Naive B cell (primary cell): ENCODE data around the gene ZWILCH. TPM values are rescaled to one million over a fixed set of nuclear protein-coding genes. Genes with fewer than 3 reads are reported as not detected.
A peak's percentile ranks its signal among the peaks of the same experiment; 100 is the strongest.

Source experiments
- ATAC-seq, 2 donors: fragments of 150-1000 bp; cut with Tn5 transposase; 2 replicates each; pipeline ENCODE4 v1.10.0; 2021; ENCODE audit warnings: low read depth in 2 of 2, mild to moderate bottlenecking in 2 of 2, moderate library complexity in 2 of 2
- DNase-seq: peaks from one replicate; pipeline ENCODE4 v3.0.0; 2022
- H3K27ac Mint-ChIP-seq, 6 donors: one replicate each; pipeline ENCODE4 v1.8.0; 2020 to 2022; ENCODE audit warnings: mild to moderate bottlenecking in 6 of 6, mixed read lengths in 6 of 6, moderate library complexity in 5 of 6, inconsistent platforms in 2 of 6
- H3K27me3 Mint-ChIP-seq, 3 donors: one replicate each; pipeline ENCODE4 v1.8.0; 2021 to 2022; ENCODE audit warnings: mixed read lengths in 3 of 3, mild to moderate bottlenecking in 1 of 3
- H3K36me3 Mint-ChIP-seq, 2 donors: one replicate each; pipeline ENCODE4 v1.8.0; 2020 to 2022; ENCODE audit warnings: mixed read lengths in 2 of 2, inconsistent platforms in 1 of 2, mild to moderate bottlenecking in 1 of 2
- H3K4me1 Mint-ChIP-seq, 3 donors: one replicate each; pipeline ENCODE4 v1.8.0; 2020 to 2022; ENCODE audit warnings: mixed read lengths in 3 of 3, inconsistent platforms in 1 of 3, mild to moderate bottlenecking in 1 of 3, moderate library complexity in 1 of 3
- H3K4me3 Mint-ChIP-seq, 8 donors: one replicate each; pipeline ENCODE4 v1.8.0; 2020 to 2022; ENCODE audit warnings: mild to moderate bottlenecking in 8 of 8, mixed read lengths in 8 of 8, moderate library complexity in 8 of 8, inconsistent platforms in 2 of 8
- H3K9me3 Mint-ChIP-seq, 7 donors: one replicate each; pipeline ENCODE4 v1.8.0; 2020 to 2022; ENCODE audit warnings: mixed read lengths in 7 of 7, mild to moderate bottlenecking in 5 of 7, inconsistent platforms in 2 of 7, moderate library complexity in 1 of 7
- polyA plus RNA-seq, 6 donors: library from polyadenylated mRNA; unstranded; fragments of 300-500 nt; fragmentation: Illumina TruSeq; gene quantifications; one replicate each; pipeline ENCODE4 v1.2.3, GENCODE V29; 2021; ENCODE audit warnings: low read depth in 6 of 6

The ZWILCH gene
- polyA plus RNA-seq, 6 donors from 2014 or later = 3.9 to 15.9 (median 10.1) TPM

GRCh38 chr15:66565741-66566144 is 60.6 kb downstream of the ZWILCH start, which contains the start of gene LCTL:
LCTL (minus strand) TSS chr15:66565998; CDS start chr15:66565365, 633 bp downstream.
- H3K4me3 Mint-ChIP-seq = no peak within 1 kb of the TSS
- peaks cover 0 to 7% (median 0%) of the 10 kb centered on the region in 3 donors for H3K27me3 Mint-ChIP-seq
- DNase-seq = no peak
- no peaks in the 10 kb centered on the region for H3K36me3 Mint-ChIP-seq
- H3K27ac Mint-ChIP-seq = peak within 1 kb of the TSS in 4 of 6 donors; percentile 45 to 80 (median 62)
- peaks cover 9 to 10% (median 9%) of the 10 kb centered on the region in 3 donors for H3K4me1 Mint-ChIP-seq
- no peaks in the 10 kb centered on the region for H3K9me3 Mint-ChIP-seq
- ATAC-seq = no peak

- Mint-ChIP-seq H3K4me1 (peaks cover 9 to 10% (median 9%) of the 10 kb centered on the region in 3 donors), H3K27me3 (peaks cover 0 to 7% (median 0%) of the 10 kb centered on the region in 3 donors), H3K4me3 (no peak overlapping the region), H3K9me3 (no peaks in the 10 kb centered on the region), H3K27ac (peak overlapping the region in 2 of 6 donors; percentile 45 to 67), H3K36me3 (no peaks in the 10 kb centered on the region)
- DNase-seq = peak; percentile 44
- peak; percentile 53 to 72 for ATAC-seq
Observed at GRCh38 chr15:66566963-66567531, 61.9 kb downstream of the ZWILCH start.

- no peaks in the 10 kb centered on the region for H3K36me3 Mint-ChIP-seq
- H3K4me1 Mint-ChIP-seq = peaks cover 9 to 10% (median 9%) of the 10 kb centered on the region in 3 donors
- H3K4me3 Mint-ChIP-seq = no peak overlapping the region
- ATAC-seq (no peak), DNase-seq (no peak)
- H3K27me3 Mint-ChIP-seq = peaks cover 0 to 7% (median 0%) of the 10 kb centered on the region in 3 donors
- H3K27ac Mint-ChIP-seq = no peak overlapping the region
- H3K9me3 Mint-ChIP-seq = no peaks in the 10 kb centered on the region
Observed at GRCh38 chr15:66567897-66568296, 62.8 kb downstream of the ZWILCH start.

GRCh38 chr15:66569461-66570137 is 64.5 kb downstream of the ZWILCH start:
- H3K4me1 Mint-ChIP-seq = peaks cover 9 to 10% (median 9%) of the 10 kb centered on the region in 3 donors
- H3K4me3 Mint-ChIP-seq = no peak overlapping the region
- peak overlapping the region in 1 of 6 donors; percentile 49 for H3K27ac Mint-ChIP-seq
- DNase-seq (no peak), ATAC-seq (no peak)
- no peaks in the 10 kb centered on the region for H3K36me3 Mint-ChIP-seq
- H3K27me3 Mint-ChIP-seq = peaks cover 0 to 7% (median 0%) of the 10 kb centered on the region in 3 donors
- no peaks in the 10 kb centered on the region for H3K9me3 Mint-ChIP-seq

GRCh38 chr15:66570327-66570726 is 65.2 kb downstream of the ZWILCH start:
- H3K27me3 Mint-ChIP-seq = peaks cover 0 to 7% (median 0%) of the 10 kb centered on the region in 3 donors
- peaks cover 9 to 10% (median 9%) of the 10 kb centered on the region in 3 donors for H3K4me1 Mint-ChIP-seq
- peak overlapping the region in 1 of 8 donors; percentile 4 for H3K4me3 Mint-ChIP-seq
- H3K9me3 Mint-ChIP-seq = no peaks in the 10 kb centered on the region
- no peak for ATAC-seq
- no peaks in the 10 kb centered on the region for H3K36me3 Mint-ChIP-seq
- H3K27ac Mint-ChIP-seq = peak overlapping the region in 1 of 6 donors; percentile 53
- DNase-seq = no peak

GRCh38 chr15:66570842-66571478 is 65.8 kb downstream of the ZWILCH start:
- no peak overlapping the region for H3K4me3 Mint-ChIP-seq

GRCh38 chr15:66572146-66572545 is 67.0 kb downstream of the ZWILCH start:
- no peak for ATAC-seq
- Mint-ChIP-seq H3K27me3 (peaks cover 0 to 2% (median 0%) of the 10 kb centered on the region in 3 donors), H3K4me3 (no peak overlapping the region), H3K36me3 (no peaks in the 10 kb centered on the region), H3K27ac (no peak overlapping the region), H3K4me1 (peaks cover under 1 to 3% (median 1%) of the 10 kb centered on the region in 3 donors), H3K9me3 (no peaks in the 10 kb centered on the region)
- no peak for DNase-seq

More at GRCh38 chr15:66570842-66571478, 65.8 kb downstream of the ZWILCH start:
- Mint-ChIP-seq H3K27me3 (peaks cover 0 to 7% (median 0%) of the 10 kb centered on the region in 3 donors), H3K9me3 (no peaks in the 10 kb centered on the region), H3K4me1 (peaks cover 9 to 10% (median 9%) of the 10 kb centered on the region in 3 donors), H3K36me3 (no peaks in the 10 kb centered on the region), H3K27ac (no peak overlapping the region)
- DNase-seq (no peak), ATAC-seq (no peak)

GRCh38 chr15:66573348-66573718 is 68.2 kb downstream of the ZWILCH start:
- ATAC-seq = no peak
- Mint-ChIP-seq H3K36me3 (no peaks in the 10 kb centered on the region), H3K27ac (no peak overlapping the region), H3K9me3 (no peaks in the 10 kb centered on the region), H3K27me3 (no peaks in the 10 kb centered on the region), H3K4me3 (no peak overlapping the region), H3K4me1 (no peaks in the 10 kb centered on the region)
- DNase-seq = no peak

- Mint-ChIP-seq H3K27me3 (no peaks in the 10 kb centered on the region), H3K27ac (no peak overlapping the region), H3K4me1 (no peaks in the 10 kb centered on the region), H3K36me3 (no peaks in the 10 kb centered on the region), H3K4me3 (no peak overlapping the region), H3K9me3 (no peaks in the 10 kb centered on the region)
- no peak for DNase-seq
- ATAC-seq = no peak
Observed at GRCh38 chr15:66573719-66574595, 68.8 kb downstream of the ZWILCH start.

GRCh38 chr15:66574596-66574950 is 69.4 kb downstream of the ZWILCH start:
- no peaks in the 10 kb centered on the region for H3K36me3 Mint-ChIP-seq
- ATAC-seq (no peak), DNase-seq (no peak)
- H3K27ac Mint-ChIP-seq = no peak overlapping the region
- H3K27me3 Mint-ChIP-seq = no peaks in the 10 kb centered on the region
- no peaks in the 10 kb centered on the region for H3K9me3 Mint-ChIP-seq
- H3K4me3 Mint-ChIP-seq = no peak overlapping the region
- no peaks in the 10 kb centered on the region for H3K4me1 Mint-ChIP-seq

- H3K27ac Mint-ChIP-seq = peak overlapping the region in 2 of 6 donors; percentile 37 to 42
- H3K9me3 Mint-ChIP-seq = no peaks in the 10 kb centered on the region
- no peaks in the 10 kb centered on the region for H3K4me1 Mint-ChIP-seq
- H3K36me3 Mint-ChIP-seq = no peaks in the 10 kb centered on the region
- H3K27me3 Mint-ChIP-seq = peaks cover 0 to 4% (median 0%) of the 10 kb centered on the region in 3 donors
- H3K4me3 Mint-ChIP-seq = no peak overlapping the region
- ATAC-seq (no peak), DNase-seq (no peak)
Observed at GRCh38 chr15:66578286-66578875, 73.3 kb downstream of the ZWILCH start.

GRCh38 chr15:66580643-66581042 is 75.5 kb downstream of the ZWILCH start:
- no peak overlapping the region for H3K4me3 Mint-ChIP-seq
- ATAC-seq = no peak
- no peaks in the 10 kb centered on the region for H3K4me1 Mint-ChIP-seq
- H3K9me3 Mint-ChIP-seq = no peaks in the 10 kb centered on the region
- H3K27ac Mint-ChIP-seq = no peak overlapping the region
- DNase-seq = no peak
- no peaks in the 10 kb centered on the region for H3K36me3 Mint-ChIP-seq
- peaks cover 0 to 5% (median 0%) of the 10 kb centered on the region in 3 donors for H3K27me3 Mint-ChIP-seq
